ENCODE measurements around the gene NCSTN. TPM values are rescaled to one million over a fixed set of nuclear protein-coding genes. Genes with fewer than 3 reads are reported as not detected.

The NCSTN gene
- total RNA-seq, 2 donors from 2014 or later: 81.2 to 117 TPM

GRCh38 chr1:160367516-160367900 is 24.3 kb downstream of the NCSTN start:
- 67% methylated on average over 4 of the region's 4 CpGs for WGBS
- no peak for DNase-seq (ENCODE audit: low spot score)

GRCh38 chr1:160367934-160368923 is 25.0 kb downstream of the NCSTN start:
- H3K4me1 ChIP-seq (replicated peaks): no peaks in the 10 kb centered on the region
- no peak for DNase-seq (ENCODE audit: low spot score)
- 80% methylated on average over 4 of the region's 4 CpGs for WGBS
- no peak overlapping the region for H3K27ac ChIP-seq
- intact Hi-C loops (cut with DNase I): no loop called here
- H3K9me3 ChIP-seq: no peaks in the 10 kb centered on the region
- H3K4me3 ChIP-seq: no peak overlapping the region
- no peak for TF ChIP-seq POLR2AphosphoS5 (IDR thresholded peaks at IDR 0.05)
- TF ChIP-seq POLR2A (IDR thresholded peaks at IDR 0.05): no peak
- no peak for TF ChIP-seq CTCF (IDR thresholded peaks at IDR 0.05)
- no peaks in the 10 kb centered on the region for H3K36me3 ChIP-seq
- no peaks in the 10 kb centered on the region for H3K27me3 ChIP-seq (replicated peaks; ENCODE audit: insufficient read depth)

More at GRCh38 chr1:160367516-160367900, 24.3 kb downstream of the NCSTN start:
- Histone ChIP-seq H3K4me1 (replicated peaks) (no peaks in the 10 kb centered on the region), H3K4me3 (no peak overlapping the region), H3K36me3 (no peaks in the 10 kb centered on the region), H3K27me3 (replicated peaks; ENCODE audit: insufficient read depth) (no peaks in the 10 kb centered on the region), H3K27ac (no peak overlapping the region), H3K9me3 (no peaks in the 10 kb centered on the region)
- TF ChIP-seq CTCF (IDR thresholded peaks at IDR 0.05) (no peak), POLR2AphosphoS5 (IDR thresholded peaks at IDR 0.05) (no peak), POLR2A (IDR thresholded peaks at IDR 0.05) (no peak)
- intact Hi-C loops (cut with DNase I): no loop called here

DNA sequence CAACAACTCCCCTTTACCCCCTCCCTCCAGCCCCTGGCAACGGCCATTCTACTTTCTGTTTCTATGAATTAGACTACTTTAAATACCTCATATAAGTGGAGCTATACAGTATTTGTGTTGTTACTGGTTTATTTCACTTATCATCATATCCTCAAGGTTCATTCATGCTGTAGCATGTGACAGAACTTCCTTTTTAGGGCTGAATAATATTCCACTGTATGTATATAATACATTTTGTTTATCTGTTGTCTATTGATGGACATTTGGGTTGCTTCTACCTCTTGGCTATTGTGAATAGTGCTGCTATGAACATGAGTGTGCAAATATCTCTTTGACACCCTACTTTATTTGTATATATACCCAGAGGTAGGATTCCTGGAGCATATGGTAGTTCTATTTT is 25.9 kb downstream of the NCSTN start:
- 63% methylated on average over 1 of the region's 1 CpG for WGBS
- H3K27ac ChIP-seq: no peak overlapping the region
- no peaks in the 10 kb centered on the region for H3K36me3 ChIP-seq
- H3K9me3 ChIP-seq: no peaks in the 10 kb centered on the region
- intact Hi-C loops (cut with DNase I): no loop called here
- H3K27me3 ChIP-seq (replicated peaks; ENCODE audit: insufficient read depth): no peaks in the 10 kb centered on the region
- TF ChIP-seq CTCF (IDR thresholded peaks at IDR 0.05): no peak
- no peak for TF ChIP-seq POLR2AphosphoS5 (IDR thresholded peaks at IDR 0.05)
- no peak for TF ChIP-seq POLR2A (IDR thresholded peaks at IDR 0.05)
- H3K4me1 ChIP-seq (replicated peaks): no peaks in the 10 kb centered on the region
- DNase-seq (ENCODE audit: low spot score): no peak
- no peak overlapping the region for H3K4me3 ChIP-seq

GRCh38 chr1:160370561-160371345 is 27.6 kb downstream of the NCSTN start:
- intact Hi-C loops (cut with DNase I): loop anchor here (10.0 kb wide), 1 partner anchor 166 kb away; the partner anchor contains the start of gene PEA15
- no peak for TF ChIP-seq POLR2A (IDR thresholded peaks at IDR 0.05)
- TF ChIP-seq POLR2AphosphoS5 (IDR thresholded peaks at IDR 0.05): no peak
- TF ChIP-seq CTCF (IDR thresholded peaks at IDR 0.05): no peak
- no peak overlapping the region for H3K4me3 ChIP-seq
- H3K4me1 ChIP-seq (replicated peaks): no peaks in the 10 kb centered on the region
- no peaks in the 10 kb centered on the region for H3K27me3 ChIP-seq (replicated peaks; ENCODE audit: insufficient read depth)
- DNase-seq (ENCODE audit: low spot score): no peak
- 74% methylated on average over 34 of the region's 42 CpGs for WGBS
- H3K36me3 ChIP-seq: no peaks in the 10 kb centered on the region
- H3K9me3 ChIP-seq: no peaks in the 10 kb centered on the region
- no peak overlapping the region for H3K27ac ChIP-seq

All from prostate gland (tissue), 2 donors.